HL-60 (cell line): Measurements from ENCODE around the gene PGAM5.
A peak's percentile ranks its signal among the peaks of the same experiment; 100 is the strongest.

Experiments used
- DNase-seq, 2 experiments: peaks; one replicate each; pipeline ENCODE4 v3.0.0-alpha.2; 2010 to 2020; ENCODE audit warnings: low read depth in 1 of 2, low spot score in 1 of 2
- H3K27ac ChIP-seq: fragments of 250-450 bp; sonication (Bioruptor Pico); replicated peaks from 2 replicates; pipeline ENCODE4 v1.5.1; 2020; ENCODE audit warnings: mild to moderate bottlenecking, moderate library complexity
- H3K27me3 ChIP-seq: fragments of 250-450 bp; sonication (Bioruptor Pico); 2 replicates; pipeline ENCODE4 v1.5.1; 2021; ENCODE audit warnings: mild to moderate bottlenecking, moderate library complexity; ENCODE audit not compliant: insufficient read depth, poor library complexity, severe bottlenecking
- H3K4me3 ChIP-seq: replicated peaks from 2 replicates; pipeline ENCODE4 v1.5.1; 2011; ENCODE audit warnings: mild to moderate bottlenecking, control low read depth, low read length; ENCODE audit not compliant: insufficient read depth
- GABPA ChIP-seq: IDR thresholded peaks from 2 replicates; pipeline ENCODE4 v1.6.1; 2012; ENCODE audit warnings: low read depth
- POLR2AphosphoS5 ChIP-seq: IDR thresholded peaks from 2 replicates; pipeline ENCODE4 v1.6.1; 2012; ENCODE audit warnings: low read depth
- SPI1 ChIP-seq: IDR thresholded peaks from 2 replicates; pipeline ENCODE4 v1.6.1; 2012; ENCODE audit warnings: low read depth, mild to moderate bottlenecking, borderline replicate concordance
- TF ChIP-seq, protein P1 (sequence below): IDR thresholded peaks from one replicate; pipeline ENCODE4 v1.5.1; 2011; ENCODE audit warnings: low read length, control low read depth, inconsistent platforms; ENCODE audit not compliant: insufficient read depth
- TF ChIP-seq, protein P2 (sequence below): IDR thresholded peaks from 2 replicates; pipeline ENCODE4 v1.6.1; 2012; ENCODE audit warnings: low read depth; ENCODE audit not compliant: insufficient replicate concordance

PGAM5 gene

GRCh38 chr12:132703641-132704040, 7.0 kb upstream of the PGAM5 start:
- no peak overlapping the region for H3K4me3 ChIP-seq
- no peak overlapping the region for H3K27ac ChIP-seq
- no peak for DNase-seq
- no peaks in the 10 kb centered on the region for H3K27me3 ChIP-seq
- TF ChIP-seq, protein P1, sequence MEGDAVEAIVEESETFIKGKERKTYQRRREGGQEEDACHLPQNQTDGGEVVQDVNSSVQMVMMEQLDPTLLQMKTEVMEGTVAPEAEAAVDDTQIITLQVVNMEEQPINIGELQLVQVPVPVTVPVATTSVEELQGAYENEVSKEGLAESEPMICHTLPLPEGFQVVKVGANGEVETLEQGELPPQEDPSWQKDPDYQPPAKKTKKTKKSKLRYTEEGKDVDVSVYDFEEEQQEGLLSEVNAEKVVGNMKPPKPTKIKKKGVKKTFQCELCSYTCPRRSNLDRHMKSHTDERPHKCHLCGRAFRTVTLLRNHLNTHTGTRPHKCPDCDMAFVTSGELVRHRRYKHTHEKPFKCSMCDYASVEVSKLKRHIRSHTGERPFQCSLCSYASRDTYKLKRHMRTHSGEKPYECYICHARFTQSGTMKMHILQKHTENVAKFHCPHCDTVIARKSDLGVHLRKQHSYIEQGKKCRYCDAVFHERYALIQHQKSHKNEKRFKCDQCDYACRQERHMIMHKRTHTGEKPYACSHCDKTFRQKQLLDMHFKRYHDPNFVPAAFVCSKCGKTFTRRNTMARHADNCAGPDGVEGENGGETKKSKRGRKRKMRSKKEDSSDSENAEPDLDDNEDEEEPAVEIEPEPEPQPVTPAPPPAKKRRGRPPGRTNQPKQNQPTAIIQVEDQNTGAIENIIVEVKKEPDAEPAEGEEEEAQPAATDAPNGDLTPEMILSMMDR = no peak
- no peak for TF ChIP-seq POLR2AphosphoS5
- no peak for TF ChIP-seq SPI1

DNA sequence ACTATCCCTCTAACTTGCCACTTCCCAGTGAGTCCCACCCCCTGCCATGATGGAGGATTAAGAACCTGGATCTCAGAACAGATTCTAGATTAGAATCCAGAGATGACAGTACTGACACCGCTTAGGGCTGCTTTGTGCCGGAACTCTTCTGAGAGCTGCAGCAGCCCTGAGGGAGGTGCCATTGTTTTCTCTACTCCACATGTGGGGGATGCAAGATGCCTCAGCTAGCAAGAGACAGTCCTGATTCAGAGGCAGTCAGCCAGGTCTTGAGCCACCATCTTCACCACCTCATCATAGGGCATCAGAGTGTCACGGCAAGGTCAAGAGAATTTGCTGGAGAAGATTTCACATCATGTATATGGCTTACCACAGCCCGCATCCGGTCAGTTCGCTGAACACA, 3.4 kb upstream of the PGAM5 start:
- DNase-seq = no peak
- H3K27me3 ChIP-seq = no peaks in the 10 kb centered on the region
- no peak overlapping the region for H3K4me3 ChIP-seq
- TF ChIP-seq, protein P1 = no peak
- no peak for TF ChIP-seq SPI1
- TF ChIP-seq, protein P2, sequence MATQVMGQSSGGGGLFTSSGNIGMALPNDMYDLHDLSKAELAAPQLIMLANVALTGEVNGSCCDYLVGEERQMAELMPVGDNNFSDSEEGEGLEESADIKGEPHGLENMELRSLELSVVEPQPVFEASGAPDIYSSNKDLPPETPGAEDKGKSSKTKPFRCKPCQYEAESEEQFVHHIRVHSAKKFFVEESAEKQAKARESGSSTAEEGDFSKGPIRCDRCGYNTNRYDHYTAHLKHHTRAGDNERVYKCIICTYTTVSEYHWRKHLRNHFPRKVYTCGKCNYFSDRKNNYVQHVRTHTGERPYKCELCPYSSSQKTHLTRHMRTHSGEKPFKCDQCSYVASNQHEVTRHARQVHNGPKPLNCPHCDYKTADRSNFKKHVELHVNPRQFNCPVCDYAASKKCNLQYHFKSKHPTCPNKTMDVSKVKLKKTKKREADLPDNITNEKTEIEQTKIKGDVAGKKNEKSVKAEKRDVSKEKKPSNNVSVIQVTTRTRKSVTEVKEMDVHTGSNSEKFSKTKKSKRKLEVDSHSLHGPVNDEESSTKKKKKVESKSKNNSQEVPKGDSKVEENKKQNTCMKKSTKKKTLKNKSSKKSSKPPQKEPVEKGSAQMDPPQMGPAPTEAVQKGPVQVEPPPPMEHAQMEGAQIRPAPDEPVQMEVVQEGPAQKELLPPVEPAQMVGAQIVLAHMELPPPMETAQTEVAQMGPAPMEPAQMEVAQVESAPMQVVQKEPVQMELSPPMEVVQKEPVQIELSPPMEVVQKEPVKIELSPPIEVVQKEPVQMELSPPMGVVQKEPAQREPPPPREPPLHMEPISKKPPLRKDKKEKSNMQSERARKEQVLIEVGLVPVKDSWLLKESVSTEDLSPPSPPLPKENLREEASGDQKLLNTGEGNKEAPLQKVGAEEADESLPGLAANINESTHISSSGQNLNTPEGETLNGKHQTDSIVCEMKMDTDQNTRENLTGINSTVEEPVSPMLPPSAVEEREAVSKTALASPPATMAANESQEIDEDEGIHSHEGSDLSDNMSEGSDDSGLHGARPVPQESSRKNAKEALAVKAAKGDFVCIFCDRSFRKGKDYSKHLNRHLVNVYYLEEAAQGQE = no peak
- TF ChIP-seq POLR2AphosphoS5 = no peak
- TF ChIP-seq GABPA = no peak
- no peak overlapping the region for H3K27ac ChIP-seq

- H3K4me3 ChIP-seq = no peak overlapping the region
- no peak for DNase-seq
- no peaks in the 10 kb centered on the region for H3K27me3 ChIP-seq
- TF ChIP-seq POLR2AphosphoS5 (no peak), GABPA (no peak), SPI1 (no peak)
- TF ChIP-seq, protein P2 = no peak
- TF ChIP-seq, protein P1 = no peak
- H3K27ac ChIP-seq = no peak overlapping the region
Observed at GRCh38 chr12:132708150-132708549, 2.5 kb upstream of the PGAM5 start.

DNA sequence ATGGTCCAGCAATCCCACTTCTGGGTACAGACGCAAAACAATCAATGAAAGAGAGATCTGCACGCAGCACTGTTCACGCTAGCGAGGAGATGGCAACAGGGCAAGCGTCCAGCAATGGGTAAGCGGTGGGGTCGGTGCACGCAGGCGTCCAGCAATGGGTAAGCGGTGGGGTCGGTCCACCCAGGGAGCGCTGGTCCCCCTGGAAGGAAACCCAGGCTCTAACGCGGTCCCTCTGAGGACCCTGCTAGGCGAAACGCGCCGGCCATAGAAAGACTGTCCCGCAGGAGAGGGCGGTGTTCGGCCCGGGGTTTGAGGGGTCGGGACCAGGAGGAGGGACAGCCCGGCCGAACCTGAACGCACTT, 618 bp upstream of the PGAM5 start:
- Histone ChIP-seq H3K4me3 (peak overlapping the region; percentile 91), H3K27ac (peak overlapping the region; percentile 70), H3K27me3 (no peaks in the 10 kb centered on the region)
- DNase-seq = no peak
- TF ChIP-seq GABPA (no peak), SPI1 (no peak), POLR2AphosphoS5 (no peak)
- TF ChIP-seq, protein P2 = no peak
- TF ChIP-seq, protein P1 = no peak
